Caco-2 (cell line): ENCODE data around the gene SPATA18. TPM values are rescaled to one million over a fixed set of nuclear protein-coding genes. Genes with fewer than 3 reads are reported as not detected.

Experiments
- BruUV-seq: library from RNA; stranded (reverse); fragments of 400-500 nt; replicated peaks from 2 replicates; lab custom pipeline; 2021; lab: Mats Ljungman, UMichigan
- CTCF ChIA-PET: fragments of 300-600 bp; sonication (Branson Sonifier 250); formaldehyde crosslinking; loops from one replicate; lab custom pipeline; 2022; ENCODE audit warnings: antibody characterized with exemption; lab: Charles Lee
- POLR2A ChIA-PET: fragments of 300-600 bp; sonication (Branson Sonifier 250); formaldehyde crosslinking; loops from one replicate; lab custom pipeline; 2022; ENCODE audit warnings: antibody characterized with exemption; lab: Charles Lee
- DNase-seq, 2 experiments: peaks; one replicate each; pipeline versions ENCODE4 v3.0.0 to v3.0.0-alpha.2; 2020 to 2022
- H3K27me3 ChIP-seq: replicated peaks from 2 replicates; pipeline ENCODE4 v1.6.0; 2011; ENCODE audit warnings: low read length; ENCODE audit not compliant: control insufficient read depth, insufficient read depth
- H3K36me3 ChIP-seq: 2 replicates; pipeline ENCODE4 v1.5.1; 2011; ENCODE audit warnings: low read length; ENCODE audit not compliant: control insufficient read depth, insufficient read depth
- H3K4me1 ChIP-seq: fragments of 250-450 bp; sonication (Bioruptor Pico); 2 replicates; pipeline ENCODE4 v1.5.1; 2020; ENCODE audit warnings: mild to moderate bottlenecking
- H3K4me3 ChIP-seq: 2 replicates; pipeline ENCODE4 v1.5.1; 2011; ENCODE audit warnings: low read depth, mild to moderate bottlenecking, control low read depth, low read length
- H3K9me3 ChIP-seq: fragments of 250-450 bp; sonication (Bioruptor Pico); 2 replicates; pipeline ENCODE4 v1.5.1; 2020; ENCODE audit warnings: mild to moderate bottlenecking, moderate library complexity
- H3K27ac Mint-ChIP-seq: one replicate; pipeline ENCODE4 v1.8.0; 2022; ENCODE audit warnings: mixed read lengths; ENCODE audit not compliant: unreplicated experiment
- H3K27me3 Mint-ChIP-seq: one replicate; pipeline ENCODE4 v1.8.0; 2022; ENCODE audit warnings: mixed read lengths; ENCODE audit not compliant: insufficient read depth, unreplicated experiment
- H3K36me3 Mint-ChIP-seq: one replicate; pipeline ENCODE4 v1.8.0; 2022; ENCODE audit warnings: mild to moderate bottlenecking, mixed read lengths; ENCODE audit not compliant: insufficient read depth, unreplicated experiment
- H3K4me1 Mint-ChIP-seq: one replicate; pipeline ENCODE4 v1.8.0; 2022; ENCODE audit warnings: low read depth, mixed read lengths; ENCODE audit not compliant: unreplicated experiment
- H3K4me3 Mint-ChIP-seq: one replicate; pipeline ENCODE4 v1.8.0; 2022; ENCODE audit warnings: mild to moderate bottlenecking, moderate library complexity, mixed read lengths; ENCODE audit not compliant: unreplicated experiment
- H3K9me3 Mint-ChIP-seq: one replicate; pipeline ENCODE4 v1.8.0; 2022; ENCODE audit warnings: mixed read lengths; ENCODE audit not compliant: unreplicated experiment
- intact Hi-C: fragments of 100-400 bp; cut with micrococcal nuclease; formaldehyde crosslinking; loops from one replicate; pipeline ENCODE4 v1.10.0; 2022; ENCODE audit not compliant: unreplicated experiment
- total RNA-seq: library from RNA; stranded (reverse); gene quantifications from 2 replicates; pipeline ENCODE4 v1.2.3, GENCODE V29; 2022
- TF ChIP-seq, protein P1 (sequence below), 2 experiments: fragments of 200-600 bp in 1 of 2; IDR thresholded peaks; 1 replicate in 1 of 2; 2 replicates in 1 of 2; pipeline versions ENCODE4 v1.5.1 to v1.8.0; 2011 to 2022; ENCODE audit warnings: antibody characterized with exemption in 1 of 2, control low read depth in 1 of 2, inconsistent platforms in 1 of 2, low read depth in 1 of 2, low read length in 1 of 2, mild to moderate bottlenecking in 1 of 2, moderate library complexity in 1 of 2; ENCODE audit not compliant: insufficient read depth in 1 of 2, severe bottlenecking in 1 of 2, unreplicated experiment in 1 of 2

Gene SPATA18
- total RNA-seq, 1 experiment from 2014 or later: not detected

- H3K27ac Mint-ChIP-seq: no peak overlapping the region
- Histone ChIP-seq H3K4me3 (no peak overlapping the region), H3K9me3 (no peaks in the 10 kb centered on the region), H3K27me3 (no peaks in the 10 kb centered on the region), H3K36me3 (no peaks in the 10 kb centered on the region), H3K4me1 (no peaks in the 10 kb centered on the region)
- POLR2A ChIA-PET: no interaction called here
- CTCF ChIA-PET: no interaction called here
- intact Hi-C loops: no loop called here
- DNase-seq: no peak
- TF ChIP-seq, protein P1, sequence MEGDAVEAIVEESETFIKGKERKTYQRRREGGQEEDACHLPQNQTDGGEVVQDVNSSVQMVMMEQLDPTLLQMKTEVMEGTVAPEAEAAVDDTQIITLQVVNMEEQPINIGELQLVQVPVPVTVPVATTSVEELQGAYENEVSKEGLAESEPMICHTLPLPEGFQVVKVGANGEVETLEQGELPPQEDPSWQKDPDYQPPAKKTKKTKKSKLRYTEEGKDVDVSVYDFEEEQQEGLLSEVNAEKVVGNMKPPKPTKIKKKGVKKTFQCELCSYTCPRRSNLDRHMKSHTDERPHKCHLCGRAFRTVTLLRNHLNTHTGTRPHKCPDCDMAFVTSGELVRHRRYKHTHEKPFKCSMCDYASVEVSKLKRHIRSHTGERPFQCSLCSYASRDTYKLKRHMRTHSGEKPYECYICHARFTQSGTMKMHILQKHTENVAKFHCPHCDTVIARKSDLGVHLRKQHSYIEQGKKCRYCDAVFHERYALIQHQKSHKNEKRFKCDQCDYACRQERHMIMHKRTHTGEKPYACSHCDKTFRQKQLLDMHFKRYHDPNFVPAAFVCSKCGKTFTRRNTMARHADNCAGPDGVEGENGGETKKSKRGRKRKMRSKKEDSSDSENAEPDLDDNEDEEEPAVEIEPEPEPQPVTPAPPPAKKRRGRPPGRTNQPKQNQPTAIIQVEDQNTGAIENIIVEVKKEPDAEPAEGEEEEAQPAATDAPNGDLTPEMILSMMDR (IDR thresholded peaks at IDR 0.05; ENCODE audit: insufficient read depth in 1 of 2, low read depth in 1 of 2, low read length in 1 of 2, severe bottlenecking in 1 of 2, unreplicated experiment in 1 of 2): no peak
- no peaks in the 10 kb centered on the region for H3K36me3 Mint-ChIP-seq
- BruUV-seq: no TSS peak
- H3K9me3 Mint-ChIP-seq: no peaks in the 10 kb centered on the region
- no peaks in the 10 kb centered on the region for H3K4me1 Mint-ChIP-seq
- peaks cover 4% of the 10 kb centered on the region for H3K27me3 Mint-ChIP-seq
- no peak overlapping the region for H3K4me3 Mint-ChIP-seq
These were observed 47.5 kb downstream of the SPATA18 start for GRCh38 chr4:52098618-52099017.

- H3K27me3 Mint-ChIP-seq: peaks cover 4% of the 10 kb centered on the region
- Histone ChIP-seq H3K27me3 (no peaks in the 10 kb centered on the region), H3K9me3 (no peaks in the 10 kb centered on the region), H3K4me3 (no peak overlapping the region), H3K4me1 (no peaks in the 10 kb centered on the region), H3K36me3 (no peaks in the 10 kb centered on the region)
- intact Hi-C loops: loop anchor here (10.0 kb wide), 1 partner anchor 135 kb away; no protein-coding TSS in a partner anchor
- no peaks in the 10 kb centered on the region for H3K4me1 Mint-ChIP-seq
- CTCF ChIA-PET: no interaction called here
- H3K27ac Mint-ChIP-seq: no peak overlapping the region
- POLR2A ChIA-PET: no interaction called here
- no peaks in the 10 kb centered on the region for H3K9me3 Mint-ChIP-seq
- TF ChIP-seq, protein P1 (IDR thresholded peaks at IDR 0.05; ENCODE audit: insufficient read depth in 1 of 2, low read depth in 1 of 2, low read length in 1 of 2, severe bottlenecking in 1 of 2, unreplicated experiment in 1 of 2): no peak
- H3K4me3 Mint-ChIP-seq: no peak overlapping the region
- no peaks in the 10 kb centered on the region for H3K36me3 Mint-ChIP-seq
- DNase-seq: no peak
- no TSS peak for BruUV-seq
These were observed 48.9 kb downstream of the SPATA18 start for GRCh38 chr4:52099860-52100461.

- H3K4me1 Mint-ChIP-seq: no peaks in the 10 kb centered on the region
- no peaks in the 10 kb centered on the region for H3K9me3 ChIP-seq
- intact Hi-C loops: loop anchor here (10.0 kb wide), 1 partner anchor 132 kb away; no protein-coding TSS in a partner anchor
- no peaks in the 10 kb centered on the region for H3K36me3 ChIP-seq
- no peak overlapping the region for H3K27ac Mint-ChIP-seq
- no peaks in the 10 kb centered on the region for H3K9me3 Mint-ChIP-seq
- no peaks in the 10 kb centered on the region for H3K36me3 Mint-ChIP-seq
- no peak overlapping the region for H3K4me3 ChIP-seq
- DNase-seq: no peak
- H3K27me3 Mint-ChIP-seq: no peaks in the 10 kb centered on the region
- ChIA-PET POLR2A (no interaction called here), CTCF (no interaction called here)
- no peaks in the 10 kb centered on the region for H3K27me3 ChIP-seq
- H3K4me1 ChIP-seq: no peaks in the 10 kb centered on the region
- TF ChIP-seq, protein P1 (IDR thresholded peaks at IDR 0.05; ENCODE audit: insufficient read depth in 1 of 2, low read depth in 1 of 2, low read length in 1 of 2, severe bottlenecking in 1 of 2, unreplicated experiment in 1 of 2): no peak
- BruUV-seq: no TSS peak
- H3K4me3 Mint-ChIP-seq: no peak overlapping the region
These were observed 51.5 kb downstream of the SPATA18 start for GRCh38 chr4:52102587-52102986.
